CD4-positive, alpha-beta T cell (primary cell): ENCODE data around the gene STAB2. TPM values are rescaled to one million over a fixed set of nuclear protein-coding genes. Genes with fewer than 3 reads are reported as not detected.

Experiments used
- ATAC-seq: fragments of 200-7000 bp; cut with Tn5 transposase; one replicate; pipeline ENCODE4 v1.10.0; 2022; ENCODE audit warnings: mild to moderate bottlenecking; ENCODE audit not compliant: poor library complexity
- CTCF ChIA-PET: fragments of 350-600 bp; sonication (Branson Sonifier 250); formaldehyde crosslinking; loops from one replicate; lab custom pipeline; 2021; ENCODE audit warnings: antibody characterized with exemption, inconsistent platforms; lab: Charles Lee
- POLR2A ChIA-PET: fragments of 350-600 bp; sonication (Branson Sonifier 250); formaldehyde crosslinking; loops from one replicate; lab custom pipeline; 2021; ENCODE audit warnings: antibody characterized with exemption, inconsistent platforms; lab: Charles Lee
- DNase-seq, 14 experiments: peaks; one replicate each; pipeline ENCODE4 v3.0.0-alpha.2; 2013 to 2020; ENCODE audit warnings: mixed read lengths in 2 of 14
- H3K27ac ChIP-seq, 2 donors: one replicate each; pipeline versions ENCODE4 v1.5.1 to v1.7.0; 2013; ENCODE audit warnings: low read length in 2 of 2, low read depth in 1 of 2, mild to moderate bottlenecking in 1 of 2
- H3K27me3 ChIP-seq, 2 experiments: 1 replicate in 1 of 2; 2 replicates in 1 of 2; pipeline versions ENCODE4 v1.6.1 to v1.7.0; 2013; ENCODE audit warnings: low read length in 2 of 2, control low read depth in 1 of 2, mild to moderate bottlenecking in 1 of 2, moderate library complexity in 1 of 2; ENCODE audit not compliant: insufficient read depth in 2 of 2, control insufficient read depth in 1 of 2
- H3K36me3 ChIP-seq: one replicate; pipeline ENCODE4 v1.6.1; 2013; ENCODE audit warnings: low read length, control low read depth; ENCODE audit not compliant: insufficient read depth
- H3K4me1 ChIP-seq: one replicate; pipeline ENCODE4 v1.6.1; 2013; ENCODE audit warnings: low read length, control low read depth; ENCODE audit not compliant: insufficient read depth
- H3K4me3 ChIP-seq: one replicate; pipeline ENCODE4 v1.5.1; 2013; ENCODE audit warnings: mild to moderate bottlenecking, low read length, moderate library complexity
- H3K9me3 ChIP-seq, 2 experiments: 1 replicate in 1 of 2; 2 replicates in 1 of 2; pipeline versions ENCODE4 v1.6.1 to v1.7.0; 2013; ENCODE audit warnings: low read length in 2 of 2, mild to moderate bottlenecking in 2 of 2, control low read depth in 1 of 2, moderate library complexity in 1 of 2; ENCODE audit not compliant: control insufficient read depth in 1 of 2, insufficient read depth in 1 of 2
- H3K27ac Mint-ChIP-seq: one replicate; pipeline ENCODE4 v1.8.0; 2020; ENCODE audit warnings: mixed read lengths
- H3K27me3 Mint-ChIP-seq: one replicate; pipeline ENCODE4 v1.8.0; 2021; ENCODE audit warnings: mixed read lengths
- H3K36me3 Mint-ChIP-seq: one replicate; pipeline ENCODE4 v1.8.0; 2021; ENCODE audit warnings: low read depth, mixed read lengths
- H3K4me1 Mint-ChIP-seq: one replicate; pipeline ENCODE4 v1.8.0; 2021; ENCODE audit warnings: low read depth, mixed read lengths
- H3K4me3 Mint-ChIP-seq: one replicate; pipeline ENCODE4 v1.8.0; 2020; ENCODE audit warnings: mild to moderate bottlenecking, mixed read lengths
- H3K9me3 Mint-ChIP-seq: one replicate; pipeline ENCODE4 v1.8.0; 2020; ENCODE audit warnings: mixed read lengths
- CTCF ChIP-seq: fragments of 200-600 bp; IDR thresholded peaks from one replicate; pipeline ENCODE4 v1.8.0; 2022; ENCODE audit warnings: antibody characterized with exemption, mild to moderate bottlenecking
- intact Hi-C, 2 experiments: fragments of 100-400 bp; cut with DNase I in 1 of 2; cut with micrococcal nuclease in 1 of 2; formaldehyde crosslinking; loops; one replicate each; pipeline versions ENCODE4 v1.15.1 to v1.9.0; 2023 to 2025; cut with DNase I, micrococcal nuclease
- total RNA-seq, 174 experiments: library from RNA in 2 of 174; stranded (reverse) in 2 of 174; gene quantifications; one replicate each; pipeline ENCODE4 v1.2.3 and lab custom pipeline; 2021 to 2026

The STAB2 gene
- total RNA-seq, 2 experiments from 2014 or later = not detected

DNA sequence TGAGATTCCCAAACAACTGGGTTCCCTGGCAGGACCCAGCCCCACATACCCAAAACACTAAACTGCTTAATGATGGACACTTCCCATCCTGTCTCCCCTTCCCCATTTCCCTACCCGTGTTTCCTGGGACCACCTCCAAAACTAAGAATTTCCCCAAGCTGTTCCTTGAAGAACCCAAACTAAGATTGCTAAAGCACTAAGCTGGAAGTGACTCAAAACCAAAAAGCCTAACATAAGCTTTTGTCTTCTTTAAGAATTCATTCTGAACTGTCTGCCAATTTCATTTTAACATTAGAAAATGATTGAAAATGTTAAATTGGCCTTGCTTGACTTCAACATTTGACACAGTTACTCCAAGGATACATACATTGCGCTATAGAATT is 29.5 kb upstream of the STAB2 start:
- intact Hi-C loops = no loop called here
- Mint-ChIP-seq H3K9me3 (peaks cover under 1% of the 10 kb centered on the region), H3K27ac (no peak overlapping the region), H3K4me1 (no peaks in the 10 kb centered on the region), H3K27me3 (peaks cover 71% of the 10 kb centered on the region), H3K4me3 (no peak overlapping the region), H3K36me3 (no peaks in the 10 kb centered on the region)
- H3K36me3 ChIP-seq = no peaks in the 10 kb centered on the region
- no peak overlapping the region for H3K4me3 ChIP-seq
- H3K27me3 ChIP-seq = peaks cover 2 to 11% of the 10 kb centered on the region in 2 experiments
- CTCF ChIA-PET = no interaction called here
- no peaks in the 10 kb centered on the region for H3K4me1 ChIP-seq
- no peak for TF ChIP-seq CTCF
- POLR2A ChIA-PET = no interaction called here
- DNase-seq (no peak), ATAC-seq (no peak)
- H3K27ac ChIP-seq = no peak overlapping the region
- H3K9me3 ChIP-seq = no peaks in the 10 kb centered on the region

DNA sequence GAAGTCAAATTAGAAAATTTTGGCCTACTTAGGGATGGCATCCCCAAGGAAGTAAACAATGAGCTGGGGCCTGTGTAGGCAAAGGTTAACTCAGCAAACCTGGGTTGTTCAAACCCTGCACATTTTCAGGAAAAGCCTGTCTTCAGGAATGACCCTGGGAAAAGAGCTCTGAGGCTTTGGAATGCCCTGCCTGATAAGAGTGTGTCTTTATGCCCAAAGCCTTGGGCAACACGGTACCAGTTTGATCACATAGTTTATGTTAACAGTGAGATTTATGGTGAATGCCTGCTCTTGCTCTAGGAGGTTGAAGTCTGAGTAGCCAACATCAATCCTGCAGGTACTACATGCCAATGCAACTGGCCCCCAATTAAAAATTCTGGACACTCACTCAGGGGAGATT is 28.2 kb upstream of the STAB2 start:
- Histone ChIP-seq H3K27me3 (peaks cover 2 to 11% of the 10 kb centered on the region in 2 experiments), H3K27ac (no peak overlapping the region), H3K36me3 (no peaks in the 10 kb centered on the region), H3K9me3 (no peaks in the 10 kb centered on the region), H3K4me3 (no peak overlapping the region), H3K4me1 (no peaks in the 10 kb centered on the region)
- intact Hi-C loops = no loop called here
- TF ChIP-seq CTCF = no peak
- ATAC-seq (no peak), DNase-seq (no peak)
- Mint-ChIP-seq H3K27me3 (peaks cover 68% of the 10 kb centered on the region), H3K36me3 (no peaks in the 10 kb centered on the region), H3K4me1 (no peaks in the 10 kb centered on the region), H3K4me3 (no peak overlapping the region), H3K9me3 (peaks cover 2% of the 10 kb centered on the region), H3K27ac (no peak overlapping the region)
- ChIA-PET POLR2A (no interaction called here), CTCF (no interaction called here)

DNA sequence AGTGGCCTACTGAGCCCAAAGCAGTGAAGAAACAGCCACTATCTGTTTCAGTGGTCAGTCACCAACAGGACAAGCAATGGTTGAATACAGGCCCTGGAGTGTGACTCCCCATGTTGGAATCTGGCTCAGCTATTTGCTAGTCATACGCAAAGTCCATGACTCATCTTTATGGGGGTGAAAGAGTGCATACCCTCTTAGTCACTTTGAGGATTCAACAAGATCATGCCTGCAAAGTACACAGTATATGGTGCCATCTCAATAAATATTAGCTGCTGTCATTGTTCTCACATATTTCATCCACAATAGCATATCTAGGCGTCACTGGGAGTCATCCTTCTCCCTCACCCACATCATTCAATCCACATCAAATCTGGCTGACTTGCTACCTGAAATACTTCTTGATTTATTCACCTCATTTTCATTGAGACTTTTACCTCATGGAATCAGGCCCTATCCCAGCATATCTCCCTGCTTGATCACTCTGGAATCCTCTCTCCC is 26.4 kb upstream of the STAB2 start:
- H3K4me3 ChIP-seq = no peak overlapping the region
- no peak overlapping the region for H3K27ac ChIP-seq
- H3K4me1 ChIP-seq = no peaks in the 10 kb centered on the region
- POLR2A ChIA-PET = no interaction called here
- Mint-ChIP-seq H3K4me1 (no peaks in the 10 kb centered on the region), H3K36me3 (no peaks in the 10 kb centered on the region), H3K9me3 (peaks cover 6% of the 10 kb centered on the region), H3K27me3 (peaks cover 58% of the 10 kb centered on the region), H3K4me3 (no peak overlapping the region), H3K27ac (no peak overlapping the region)
- intact Hi-C loops = no loop called here
- H3K36me3 ChIP-seq = no peaks in the 10 kb centered on the region
- H3K9me3 ChIP-seq = peaks cover 7 to 12% of the 10 kb centered on the region in 2 experiments
- CTCF ChIA-PET = no interaction called here
- TF ChIP-seq CTCF = no peak
- DNase-seq = no peak
- peaks cover 8 to 11% of the 10 kb centered on the region in 2 experiments for H3K27me3 ChIP-seq
- ATAC-seq = no peak
